HPDE6-E6E7 (cell line): ENCODE results near the gene PLSCR5.

Source experiments
- DNase-seq: peaks from one replicate; pipeline ENCODE4 v3.0.0; 2011; ENCODE audit warnings: missing footprints; ENCODE audit errors: extremely low spot score

PLSCR5 gene

GRCh38 chr3:146544929-146545528 is 60.1 kb downstream of the PLSCR5 start:
- DNase-seq, result no peak

- DNase-seq, result peak; percentile 99
Observed at GRCh38 chr3:146544002-146544928, 60.9 kb downstream of the PLSCR5 start, which contains the start of gene PLSCR1. TSS of gene PLSCR1 (minus strand) at chr3:146544607. CDS start at chr3:146536552, 8,055 bp downstream.

GRCh38 chr3:146543461-146544001 is 61.6 kb downstream of the PLSCR5 start:
- DNase-seq, result no peak

GRCh38 chr3:146542978-146543377 is 62.2 kb downstream of the PLSCR5 start:
- DNase-seq, result no peak

- DNase-seq, result no peak
Observed at GRCh38 chr3:146542179-146542578, 63.0 kb downstream of the PLSCR5 start.

GRCh38 chr3:146540978-146541377 is 64.2 kb downstream of the PLSCR5 start:
- DNase-seq, result no peak

GRCh38 chr3:146540236-146540635 is 64.9 kb downstream of the PLSCR5 start:
- DNase-seq, result no peak

GRCh38 chr3:146539315-146539714 is 65.8 kb downstream of the PLSCR5 start:
- DNase-seq, result no peak

GRCh38 chr3:146537603-146538002 is 67.5 kb downstream of the PLSCR5 start:
- no peak for DNase-seq

- DNase-seq, result no peak
Observed at GRCh38 chr3:146536681-146537080, 68.5 kb downstream of the PLSCR5 start.
